Activated CD8-positive, alpha-beta memory T cell treated with anti-CD3 and anti-CD28 coated beads for 1 hour (primary cell): ENCODE data around the gene GLP2R.
"Not testable (repeated sequence)": the region's sequence is repeated elsewhere in the genome, so short reads cannot be mapped to it uniquely, and the experiment has no call there.

Source experiments
- DNase-seq, 2 donors: peaks; one replicate each; pipeline ENCODE4 v3.0.0-alpha.2; 2020; ENCODE audit warnings: low read depth in 1 of 2; ENCODE audit errors: extremely low read depth in 1 of 2

GLP2R gene

GRCh38 chr17:9825641-9826150, at the start of gene GLP2R:
GLP2R (plus strand) TSS chr17:9825924; CDS start chr17:9826064, 140 bp downstream.
- no peak for DNase-seq

GRCh38 chr17:9776911-9777310, 48.8 kb upstream of the GLP2R start:
- DNase-seq = no peak

- DNase-seq = no peak
These were observed 45.2 kb upstream of the GLP2R start for GRCh38 chr17:9780552-9780951.

- no peak for DNase-seq
These were observed 42.7 kb upstream of the GLP2R start for GRCh38 chr17:9783050-9783449.

- not testable (repeated sequence) for DNase-seq
These were observed 42.3 kb upstream of the GLP2R start for GRCh38 chr17:9783465-9783864.

- no peak for DNase-seq
These were observed 41.2 kb upstream of the GLP2R start for GRCh38 chr17:9784544-9784943.

GRCh38 chr17:9788601-9789000, 37.1 kb upstream of the GLP2R start:
- no peak for DNase-seq

- no peak for DNase-seq
These were observed 35.4 kb upstream of the GLP2R start for GRCh38 chr17:9790316-9790715.

- DNase-seq = no peak
These were observed 34.5 kb upstream of the GLP2R start, which contains the start of gene DHRS7C for GRCh38 chr17:9790889-9791876. DHRS7C (minus strand) TSS chr17:9791592; CDS start chr17:9791284, 308 bp downstream.

- DNase-seq = no peak
These were observed 33.4 kb upstream of the GLP2R start for GRCh38 chr17:9792181-9792840.

- DNase-seq = no peak
These were observed 27.7 kb upstream of the GLP2R start for GRCh38 chr17:9798008-9798407.

GRCh38 chr17:9798724-9799123, 27.0 kb upstream of the GLP2R start:
- no peak for DNase-seq

- no peak for DNase-seq
These were observed 24.2 kb upstream of the GLP2R start for GRCh38 chr17:9801505-9801904.

GRCh38 chr17:9802294-9802693, 23.4 kb upstream of the GLP2R start:
- no peak for DNase-seq

- DNase-seq = no peak
These were observed 23.0 kb upstream of the GLP2R start for GRCh38 chr17:9802697-9803096.

GRCh38 chr17:9805769-9806168, 20.0 kb upstream of the GLP2R start:
- no peak for DNase-seq

GRCh38 chr17:9806699-9807098, 19.0 kb upstream of the GLP2R start:
- no peak for DNase-seq

GRCh38 chr17:9809409-9809808, 16.3 kb upstream of the GLP2R start:
- no peak for DNase-seq

GRCh38 chr17:9810100-9810949, 15.4 kb upstream of the GLP2R start:
- no peak for DNase-seq

- DNase-seq = no peak
These were observed 14.6 kb upstream of the GLP2R start for GRCh38 chr17:9811086-9811485.

GRCh38 chr17:9811537-9811936, 14.2 kb upstream of the GLP2R start:
- no peak for DNase-seq
